ENCODE data around the gene PLET1.
"Not testable (repeated sequence)": the region's sequence is repeated elsewhere in the genome, so short reads cannot be mapped to it uniquely, and the experiment has no call there.

Gene PLET1

GRCh38 chr11:112212290-112212689 lies 48.4 kb downstream of the PLET1 start:
- DNase-seq (ENCODE audit: low read depth in 2 of 2) = no peak

GRCh38 chr11:112211536-112211935 lies 49.1 kb downstream of the PLET1 start:
- DNase-seq (ENCODE audit: low read depth in 2 of 2) = no peak

GRCh38 chr11:112210890-112211289 lies 49.8 kb downstream of the PLET1 start:
- DNase-seq (ENCODE audit: low read depth in 2 of 2) = no peak

- DNase-seq (ENCODE audit: low read depth in 2 of 2) = no peak
Observed at GRCh38 chr11:112206071-112206470, 54.6 kb downstream of the PLET1 start.

- no peak for DNase-seq (ENCODE audit: low read depth in 2 of 2)
Observed at GRCh38 chr11:112200252-112200651, 60.4 kb downstream of the PLET1 start.

GRCh38 chr11:112199101-112199500 lies 61.6 kb downstream of the PLET1 start:
- DNase-seq (ENCODE audit: low read depth in 2 of 2) = not testable (repeated sequence)

Data from stimulated activated CD4-positive, alpha-beta T cell treated with anti-CD3 and anti-CD28 coated beads, Interleukin-15, amount 100 ng/mL, for 48 hours (primary cell).